Measurements from ENCODE around the gene NADK. TPM values are rescaled to one million over a fixed set of nuclear protein-coding genes. Genes with fewer than 3 reads are reported as not detected.

The NADK gene
- total and polyA plus RNA-seq, 7 donors, result 14.5 to 37.7 (median 24.7) TPM

- H3K36me3 ChIP-seq (ENCODE audit: insufficient read depth in 1 of 2, low read depth in 1 of 2), result peaks cover 4 to 67% of the 10 kb centered on the region in 2 donors
- H3K27ac ChIP-seq, result no peak overlapping the region
- no peaks in the 10 kb centered on the region for H3K27me3 ChIP-seq (ENCODE audit: insufficient read depth in 3 of 3, low read length in 2 of 3)
- 96 to 99% (median 96%) methylated on average over 6 of the region's 6 CpGs for WGBS, 3 donors
- intact Hi-C loops (cut with DNase I), result no loop called here
- TF ChIP-seq CTCF (IDR thresholded peaks at IDR 0.05), result no peak
- H3K9me3 ChIP-seq, result no peaks in the 10 kb centered on the region
- H3K4me1 ChIP-seq, result peaks cover 5% of the 10 kb centered on the region
- no peak overlapping the region for H3K4me3 ChIP-seq
- no peak for ATAC-seq
- DNase-seq, result no peak
Observed at GRCh38 chr1:1819762-1820161, 41.5 kb upstream of the NADK start.

DNA sequence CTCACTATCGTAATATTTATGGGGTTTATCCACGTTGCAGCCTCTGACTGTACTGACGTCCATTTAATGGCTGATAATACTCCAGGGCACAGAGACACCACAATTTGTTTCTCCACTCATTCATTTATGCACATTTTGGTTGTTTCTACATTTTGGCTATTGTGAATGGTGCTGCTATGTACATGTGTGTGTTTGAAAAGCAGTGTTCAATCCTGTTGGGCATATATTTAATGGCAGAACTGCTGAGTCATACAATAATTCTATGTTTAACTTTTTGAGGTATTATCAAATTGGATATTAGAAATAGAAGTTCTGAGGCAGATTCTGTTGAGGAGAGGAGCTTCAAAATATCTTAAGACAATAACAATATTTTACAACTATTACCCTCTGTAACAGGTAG lies 39.0 kb upstream of the NADK start:
- DNase-seq (no peak), ATAC-seq (no peak)
- peaks cover 5% of the 10 kb centered on the region for H3K4me1 ChIP-seq
- intact Hi-C loops (cut with DNase I), result no loop called here
- no peaks in the 10 kb centered on the region for H3K27me3 ChIP-seq (ENCODE audit: insufficient read depth in 3 of 3, low read length in 2 of 3)
- H3K4me3 ChIP-seq, result no peak overlapping the region
- H3K9me3 ChIP-seq, result no peaks in the 10 kb centered on the region
- TF ChIP-seq CTCF (IDR thresholded peaks at IDR 0.05), result no peak
- WGBS, 3 donors, result 76 to 82% (median 79%) methylated on average over 3 of the region's 3 CpGs
- no peak overlapping the region for H3K27ac ChIP-seq
- H3K36me3 ChIP-seq (ENCODE audit: insufficient read depth in 1 of 2, low read depth in 1 of 2), result peaks cover 4 to 70% of the 10 kb centered on the region in 2 donors

DNA sequence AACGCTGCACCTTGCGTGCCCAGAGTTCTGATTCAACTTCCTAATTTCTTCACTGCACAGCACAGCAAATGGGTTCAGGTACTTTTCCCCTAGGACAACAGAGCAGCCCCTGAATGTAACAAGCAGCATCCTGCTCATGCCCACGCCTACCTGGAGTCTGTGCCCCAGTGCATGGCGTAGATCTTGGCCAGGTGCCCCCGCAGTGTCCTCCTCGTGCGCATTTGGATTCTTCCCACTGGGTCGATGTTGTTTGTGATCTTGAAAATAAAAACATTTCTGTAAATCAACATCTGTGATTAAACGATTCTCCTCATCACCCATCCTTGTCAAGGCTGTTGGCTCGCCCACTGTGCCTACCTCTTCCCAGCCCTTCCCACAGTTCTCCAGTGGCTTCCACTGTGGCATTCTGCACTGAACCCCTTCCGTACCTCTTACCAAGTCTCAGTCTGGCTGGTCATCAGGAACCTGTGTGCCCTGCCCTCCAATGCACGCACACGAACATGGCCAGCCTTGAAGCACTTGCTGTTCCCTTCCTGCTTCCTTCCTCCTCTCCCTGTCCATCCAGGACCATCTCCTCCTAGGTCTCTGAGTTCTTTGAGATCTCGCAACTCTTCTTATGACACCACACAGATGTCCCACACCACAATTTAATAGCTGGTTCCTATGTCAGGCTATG lies 37.5 kb upstream of the NADK start:
- peaks cover 5% of the 10 kb centered on the region for H3K4me1 ChIP-seq
- 88 to 94% (median 89%) methylated on average over 14 of the region's 14 CpGs for WGBS, 3 donors
- TF ChIP-seq CTCF (IDR thresholded peaks at IDR 0.05), result no peak
- ATAC-seq (no peak), DNase-seq (no peak)
- H3K9me3 ChIP-seq, result no peaks in the 10 kb centered on the region
- no peak overlapping the region for H3K4me3 ChIP-seq
- H3K27ac ChIP-seq, result no peak overlapping the region
- intact Hi-C loops (cut with DNase I), result no loop called here
- peaks cover 4 to 58% of the 10 kb centered on the region in 2 donors for H3K36me3 ChIP-seq (ENCODE audit: insufficient read depth in 1 of 2, low read depth in 1 of 2)
- no peaks in the 10 kb centered on the region for H3K27me3 ChIP-seq (ENCODE audit: insufficient read depth in 3 of 3, low read length in 2 of 3)

- 82 to 84% (median 83%) methylated on average over 6 of the region's 6 CpGs for WGBS, 3 donors
- Histone ChIP-seq H3K27ac (no peak overlapping the region), H3K9me3 (no peaks in the 10 kb centered on the region), H3K36me3 (ENCODE audit: insufficient read depth in 1 of 2, low read depth in 1 of 2) (peaks cover 5 to 54% of the 10 kb centered on the region in 2 donors), H3K4me3 (no peak overlapping the region), H3K4me1 (peaks cover 7% of the 10 kb centered on the region), H3K27me3 (ENCODE audit: insufficient read depth in 3 of 3, low read length in 2 of 3) (no peaks in the 10 kb centered on the region)
- ATAC-seq, result no peak
- intact Hi-C loops (cut with DNase I), result no loop called here
- DNase-seq, result no peak
- TF ChIP-seq CTCF (IDR thresholded peaks at IDR 0.05), result no peak
Observed at GRCh38 chr1:1809489-1809888, 31.2 kb upstream of the NADK start.

GRCh38 chr1:1808206-1808605 lies 29.9 kb upstream of the NADK start:
- H3K9me3 ChIP-seq, result no peaks in the 10 kb centered on the region
- no peaks in the 10 kb centered on the region for H3K27me3 ChIP-seq (ENCODE audit: insufficient read depth in 3 of 3, low read length in 2 of 3)
- intact Hi-C loops (cut with DNase I), result no loop called here
- WGBS, 3 donors, result 93 to 94% (median 93%) methylated on average over 10 of the region's 10 CpGs
- TF ChIP-seq CTCF (IDR thresholded peaks at IDR 0.05), result no peak
- H3K4me1 ChIP-seq, result peaks cover 7% of the 10 kb centered on the region
- H3K36me3 ChIP-seq (ENCODE audit: insufficient read depth in 1 of 2, low read depth in 1 of 2), result peaks cover 5 to 54% of the 10 kb centered on the region in 2 donors
- H3K27ac ChIP-seq, result no peak overlapping the region
- DNase-seq (no peak), ATAC-seq (no peak)
- H3K4me3 ChIP-seq, result no peak overlapping the region
